ENCODE data around the gene BDP1. TPM values are rescaled to one million over a fixed set of nuclear protein-coding genes. Genes with fewer than 3 reads are reported as not detected.
"Not testable (repeated sequence)": the region's sequence is repeated elsewhere in the genome, so short reads cannot be mapped to it uniquely, and the experiment has no call there.

BDP1 gene
- total RNA-seq, 1 donor from 2014 or later, result 19.1 TPM

DNA sequence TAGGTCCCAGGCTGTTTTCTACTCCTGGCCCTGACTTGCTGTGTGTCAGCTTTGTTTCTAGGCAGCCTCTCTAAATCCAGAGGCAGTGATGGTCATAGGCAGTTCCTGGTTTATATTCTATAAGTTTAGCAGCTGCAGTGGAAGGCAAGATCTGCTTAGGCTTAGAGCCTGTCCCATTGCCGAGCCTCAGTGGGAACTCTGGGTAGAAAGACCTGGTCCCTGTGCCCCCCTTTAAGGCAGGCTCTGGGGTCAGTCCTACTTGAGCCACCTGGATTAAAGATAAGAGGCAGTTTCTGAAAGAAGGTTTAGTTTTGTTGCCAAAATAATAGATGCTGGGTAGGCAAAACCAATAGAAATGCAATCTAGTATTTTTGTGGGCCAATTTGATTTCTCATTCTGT, 145.3 kb downstream of the BDP1 start:
- Mint-ChIP-seq H3K36me3 (ENCODE audit: low read depth) (peaks cover 20% of the 10 kb centered on the region), H3K9me3 (ENCODE audit: low read depth) (no peaks in the 10 kb centered on the region), H3K27ac (ENCODE audit: unreplicated experiment) (peak overlapping the region; percentile 92), H3K27me3 (ENCODE audit: low read depth) (no peaks in the 10 kb centered on the region), H3K4me3 (ENCODE audit: unreplicated experiment) (no peak overlapping the region), H3K4me1 (ENCODE audit: low read depth) (peaks cover 22% of the 10 kb centered on the region)
- DNase-seq (ENCODE audit: low spot score), result no peak
- TF ChIP-seq, protein P1, sequence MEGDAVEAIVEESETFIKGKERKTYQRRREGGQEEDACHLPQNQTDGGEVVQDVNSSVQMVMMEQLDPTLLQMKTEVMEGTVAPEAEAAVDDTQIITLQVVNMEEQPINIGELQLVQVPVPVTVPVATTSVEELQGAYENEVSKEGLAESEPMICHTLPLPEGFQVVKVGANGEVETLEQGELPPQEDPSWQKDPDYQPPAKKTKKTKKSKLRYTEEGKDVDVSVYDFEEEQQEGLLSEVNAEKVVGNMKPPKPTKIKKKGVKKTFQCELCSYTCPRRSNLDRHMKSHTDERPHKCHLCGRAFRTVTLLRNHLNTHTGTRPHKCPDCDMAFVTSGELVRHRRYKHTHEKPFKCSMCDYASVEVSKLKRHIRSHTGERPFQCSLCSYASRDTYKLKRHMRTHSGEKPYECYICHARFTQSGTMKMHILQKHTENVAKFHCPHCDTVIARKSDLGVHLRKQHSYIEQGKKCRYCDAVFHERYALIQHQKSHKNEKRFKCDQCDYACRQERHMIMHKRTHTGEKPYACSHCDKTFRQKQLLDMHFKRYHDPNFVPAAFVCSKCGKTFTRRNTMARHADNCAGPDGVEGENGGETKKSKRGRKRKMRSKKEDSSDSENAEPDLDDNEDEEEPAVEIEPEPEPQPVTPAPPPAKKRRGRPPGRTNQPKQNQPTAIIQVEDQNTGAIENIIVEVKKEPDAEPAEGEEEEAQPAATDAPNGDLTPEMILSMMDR (IDR thresholded peaks at IDR 0.05), result no peak

- no peaks in the 10 kb centered on the region for H3K9me3 Mint-ChIP-seq (ENCODE audit: low read depth)
- H3K36me3 Mint-ChIP-seq (ENCODE audit: low read depth), result peaks cover 20% of the 10 kb centered on the region
- no peak overlapping the region for H3K4me3 Mint-ChIP-seq (ENCODE audit: unreplicated experiment)
Observed at GRCh38 chr5:71601222-71602026, 146.0 kb downstream of the BDP1 start.

GRCh38 chr5:71609916-71610315, 154.5 kb downstream of the BDP1 start:
- not testable (repeated sequence) for DNase-seq (ENCODE audit: low spot score); H3K4me1 Mint-ChIP-seq (ENCODE audit: low read depth); H3K4me3 Mint-ChIP-seq (ENCODE audit: unreplicated experiment); H3K27me3 Mint-ChIP-seq (ENCODE audit: low read depth); H3K27ac Mint-ChIP-seq (ENCODE audit: unreplicated experiment); H3K9me3 Mint-ChIP-seq (ENCODE audit: low read depth)
- H3K36me3 Mint-ChIP-seq (ENCODE audit: low read depth), result peaks cover 11% of the 10 kb centered on the region

More at GRCh38 chr5:71601222-71602026, 146.0 kb downstream of the BDP1 start:
- no peaks in the 10 kb centered on the region for H3K27me3 Mint-ChIP-seq (ENCODE audit: low read depth)
- no peak for DNase-seq (ENCODE audit: low spot score)
- H3K4me1 Mint-ChIP-seq (ENCODE audit: low read depth), result peaks cover 22% of the 10 kb centered on the region
- TF ChIP-seq, protein P1 (IDR thresholded peaks at IDR 0.05), result peak; percentile 86
- H3K27ac Mint-ChIP-seq (ENCODE audit: unreplicated experiment), result peak overlapping the region; percentile 92

DNA sequence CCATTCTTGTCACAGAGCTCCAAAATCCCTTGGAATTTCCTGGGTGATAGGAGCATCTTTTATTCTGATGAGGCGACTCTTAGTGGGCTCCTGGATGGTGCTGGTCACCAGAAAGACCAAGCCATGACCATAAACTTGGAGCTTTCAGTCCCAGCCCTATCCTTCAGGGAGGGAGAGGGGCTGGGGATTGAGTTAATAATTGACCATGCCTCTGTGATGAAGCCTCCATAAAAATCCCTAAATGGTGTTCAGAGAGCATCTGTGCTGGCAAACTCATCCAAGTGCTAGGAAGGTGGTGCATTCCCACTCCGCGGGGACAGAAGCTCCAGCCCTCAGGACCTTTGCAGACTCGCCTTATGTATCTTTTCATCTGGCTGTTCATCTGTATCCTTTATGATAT, 160.4 kb downstream of the BDP1 start:
- Mint-ChIP-seq H3K9me3 (ENCODE audit: low read depth) (no peaks in the 10 kb centered on the region), H3K4me1 (ENCODE audit: low read depth) (no peaks in the 10 kb centered on the region), H3K36me3 (ENCODE audit: low read depth) (peaks cover 35% of the 10 kb centered on the region), H3K27ac (ENCODE audit: unreplicated experiment) (no peak overlapping the region), H3K4me3 (ENCODE audit: unreplicated experiment) (no peak overlapping the region), H3K27me3 (ENCODE audit: low read depth) (no peaks in the 10 kb centered on the region)
- TF ChIP-seq, protein P1 (IDR thresholded peaks at IDR 0.05), result no peak
- DNase-seq (ENCODE audit: low spot score), result no peak

Other genes starting within 250 kb of the BDP1 start
- gene MCCC2, start 131.7 kb downstream of the BDP1 start, total RNA-seq, result 18.8 to 24.3 TPM (median 20.5 TPM) in 3 replicates

All from chondrocyte (in vitro differentiated cells).